Measurements from ENCODE around the gene NAP1L4.

GRCh38 chr11:2901196-2901796, 90.8 kb downstream of the NAP1L4 start:
- TF ChIP-seq EZH2 (IDR thresholded peaks at IDR 0.05; ENCODE audit: borderline replicate concordance, low read depth, low read length, poor library complexity, severe bottlenecking) = no peak
- TF ChIP-seq, protein P1, sequence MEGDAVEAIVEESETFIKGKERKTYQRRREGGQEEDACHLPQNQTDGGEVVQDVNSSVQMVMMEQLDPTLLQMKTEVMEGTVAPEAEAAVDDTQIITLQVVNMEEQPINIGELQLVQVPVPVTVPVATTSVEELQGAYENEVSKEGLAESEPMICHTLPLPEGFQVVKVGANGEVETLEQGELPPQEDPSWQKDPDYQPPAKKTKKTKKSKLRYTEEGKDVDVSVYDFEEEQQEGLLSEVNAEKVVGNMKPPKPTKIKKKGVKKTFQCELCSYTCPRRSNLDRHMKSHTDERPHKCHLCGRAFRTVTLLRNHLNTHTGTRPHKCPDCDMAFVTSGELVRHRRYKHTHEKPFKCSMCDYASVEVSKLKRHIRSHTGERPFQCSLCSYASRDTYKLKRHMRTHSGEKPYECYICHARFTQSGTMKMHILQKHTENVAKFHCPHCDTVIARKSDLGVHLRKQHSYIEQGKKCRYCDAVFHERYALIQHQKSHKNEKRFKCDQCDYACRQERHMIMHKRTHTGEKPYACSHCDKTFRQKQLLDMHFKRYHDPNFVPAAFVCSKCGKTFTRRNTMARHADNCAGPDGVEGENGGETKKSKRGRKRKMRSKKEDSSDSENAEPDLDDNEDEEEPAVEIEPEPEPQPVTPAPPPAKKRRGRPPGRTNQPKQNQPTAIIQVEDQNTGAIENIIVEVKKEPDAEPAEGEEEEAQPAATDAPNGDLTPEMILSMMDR (conservative IDR thresholded peaks at IDR 0.05; ENCODE audit: low read depth, low read length) = no peak
